Body of pancreas (tissue), 4 donors: ENCODE data around the gene ZMPSTE24. TPM values are rescaled to one million over a fixed set of nuclear protein-coding genes. Genes with fewer than 3 reads are reported as not detected.
"Not testable (repeated sequence)": the region's sequence is repeated elsewhere in the genome, so short reads cannot be mapped to it uniquely, and the experiment has no call there.

Experiments
- ATAC-seq: fragments of 150-250 bp; one replicate; pipeline ENCODE4 v1.9.1; 2016
- DNase-seq, 4 donors: peaks; one replicate each; pipeline ENCODE4 v3.0.0-alpha.2; 2019
- H3K27ac ChIP-seq, 4 donors: fragments of 200-600 bp; sonication (generic); 1 replicate in 3 of 4; 2 replicates in 1 of 4; pipeline versions ENCODE4 v1.5.1 to v1.6.1; 2016 to 2019; ENCODE audit warnings: mild to moderate bottlenecking in 1 of 4, mixed read lengths in 1 of 4, moderate library complexity in 1 of 4
- H3K27me3 ChIP-seq, 2 donors: fragments of 200-600 bp; sonication (generic); one replicate each; pipeline ENCODE4 v1.6.0; 2016; ENCODE audit warnings: mild to moderate bottlenecking in 1 of 2
- H3K36me3 ChIP-seq, 2 donors: fragments of 200-600 bp; sonication (generic); replicated peaks in 1 of 2; 2 replicates each; pipeline ENCODE4 v1.5.1; 2016; ENCODE audit warnings: low read depth in 2 of 2; ENCODE audit not compliant: insufficient read depth in 1 of 2
- H3K4me1 ChIP-seq: fragments of 200-600 bp; sonication (generic); one replicate; pipeline ENCODE4 v1.6.0; 2016
- H3K4me3 ChIP-seq, 2 donors: fragments of 200-600 bp; sonication (generic); 1 replicate in 1 of 2; 2 replicates in 1 of 2; pipeline ENCODE4 v1.5.1; 2016 to 2019
- H3K9me3 ChIP-seq, 3 donors: fragments of 200-600 bp; sonication (generic); 1 replicate in 2 of 3; 2 replicates in 1 of 3; pipeline ENCODE4 v1.5.1; 2016
- CTCF ChIP-seq, 7 experiments: fragments of 450-650 bp in 4 of 7; fragments of 200-600 bp in 3 of 7; sonication (generic) in 3 of 7; IDR thresholded peaks; one replicate each; pipeline ENCODE4 v1.5.1; 2016 to 2019; ENCODE audit warnings: antibody characterized with exemption in 7 of 7
- POLR2A ChIP-seq, 3 donors: fragments of 450-650 bp; IDR thresholded peaks; one replicate each; pipeline ENCODE4 v1.6.1; 2016; ENCODE audit warnings: antibody characterized with exemption in 3 of 3, mild to moderate bottlenecking in 2 of 3
- WGBS, 2 donors: methylation state at CpG; one replicate each; pipeline ENCODE4 v1.1.5; 2017; 5-methylcytosine and 5-hydroxymethylcytosine counted together
- intact Hi-C: fragments of 100-400 bp; cut with DNase I; formaldehyde crosslinking; loops from one replicate; pipeline ENCODE4 v1.15.1; 2023
- total RNA-seq, 2 donors: library from RNA; depleted of rRNA; stranded (reverse); fragments of >200 nt; gene quantifications; one replicate each; pipeline ENCODE4 v1.1.0, GENCODE V29; 2016

Gene ZMPSTE24
- 10 to 100 TPM; 20.8 to 25.7 TPM for total RNA-seq

DNA sequence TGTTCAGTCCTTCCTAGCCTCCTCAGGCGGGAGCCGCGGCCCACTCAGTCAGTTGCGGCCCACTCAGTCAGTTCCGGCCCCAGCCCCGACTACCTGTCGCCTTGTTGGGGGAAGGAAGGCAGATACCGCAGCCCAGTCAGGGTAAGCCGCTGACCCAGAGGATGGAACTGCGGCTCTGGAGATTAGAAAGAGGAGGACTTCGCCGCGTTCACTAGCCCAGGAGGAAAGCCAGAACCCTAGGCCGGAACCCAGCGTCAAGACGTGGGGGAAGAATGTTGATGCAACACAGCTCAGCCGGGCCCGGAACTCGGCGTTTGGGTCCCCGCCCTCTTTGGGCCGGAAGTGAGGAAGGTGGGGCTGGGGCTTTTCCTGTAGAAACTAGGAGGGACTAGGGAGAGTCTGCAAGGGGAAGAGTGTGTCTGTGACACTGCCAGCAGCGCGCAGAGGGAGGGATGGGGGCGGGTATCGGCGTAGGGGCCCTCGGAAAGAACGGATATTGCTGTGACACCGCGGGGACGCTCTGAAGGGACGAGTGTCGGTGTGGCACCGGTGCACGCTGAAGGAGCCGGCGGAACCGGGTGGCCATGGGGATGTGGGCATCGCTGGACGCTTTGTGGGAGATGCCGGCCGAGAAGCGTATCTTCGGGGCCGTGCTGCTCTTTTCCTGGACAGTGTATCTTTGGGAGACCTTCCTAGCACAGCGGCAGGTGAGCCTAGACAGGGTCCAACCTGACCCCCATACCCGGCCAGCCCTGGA lies at the start of gene ZMPSTE24:
ZMPSTE24 (plus strand) TSS at position 549 of the 757 bp plus-strand sequence; CDS start at position 585, 36 bp downstream.
- Histone ChIP-seq H3K9me3 (no peaks in the 10 kb centered on the region), H3K36me3 (peaks cover 0 to 4% of the 10 kb centered on the region in 2 donors), H3K27ac (peak within 1 kb of the TSS; percentile 89 to 97 (median 96)), H3K27me3 (no peaks in the 10 kb centered on the region), H3K4me1 (peaks cover 19% of the 10 kb centered on the region), H3K4me3 (peak within 1 kb of the TSS; percentile 54 to 95)
- 0 to 1% methylated on average over 31 to 48 of the region's 48 CpGs for WGBS, 2 donors
- peak; percentile 95 to 98 (median 96) for DNase-seq
- ATAC-seq = peak; percentile 99
- TF ChIP-seq CTCF (IDR thresholded peaks at IDR 0.05) (peak in 1 of 7 experiments; percentile 1), POLR2A (IDR thresholded peaks at IDR 0.05) (peak; percentile 27 to 83 (median 72))
- intact Hi-C loops = no loop called here

- Histone ChIP-seq H3K27ac (no peak overlapping the region), H3K4me3 (no peak overlapping the region), H3K36me3 (no peaks in the 10 kb centered on the region), H3K9me3 (no peaks in the 10 kb centered on the region), H3K27me3 (no peaks in the 10 kb centered on the region), H3K4me1 (no peaks in the 10 kb centered on the region)
- ATAC-seq = no peak
- TF ChIP-seq CTCF (IDR thresholded peaks at IDR 0.05) (no peak), POLR2A (IDR thresholded peaks at IDR 0.05) (no peak)
- intact Hi-C loops = no loop called here
- DNase-seq = no peak
- 84 to 85% methylated on average over 3 of the region's 3 CpGs for WGBS, 2 donors
Observed at GRCh38 chr1:40210511-40211204, 47.4 kb upstream of the ZMPSTE24 start.

- Histone ChIP-seq H3K36me3 (peaks cover 0 to 2% of the 10 kb centered on the region in 2 donors), H3K27ac (no peak overlapping the region), H3K4me3 (no peak overlapping the region), H3K9me3 (no peaks in the 10 kb centered on the region), H3K27me3 (no peaks in the 10 kb centered on the region), H3K4me1 (no peaks in the 10 kb centered on the region)
- DNase-seq = no peak
- intact Hi-C loops = no loop called here
- ATAC-seq = no peak
- TF ChIP-seq CTCF (IDR thresholded peaks at IDR 0.05) (no peak), POLR2A (IDR thresholded peaks at IDR 0.05) (no peak)
- 95 to 99% methylated on average over 5 of the region's 5 CpGs for WGBS, 2 donors
Observed at GRCh38 chr1:40218333-40218732, 39.7 kb upstream of the ZMPSTE24 start.

GRCh38 chr1:40221471-40221905 lies 36.5 kb upstream of the ZMPSTE24 start:
- WGBS, 2 donors = 95 to 97% methylated on average over 18 of the region's 18 CpGs
- H3K4me1 ChIP-seq, H3K27me3 ChIP-seq, ATAC-seq, H3K36me3 ChIP-seq, H3K9me3 ChIP-seq, DNase-seq, H3K4me3 ChIP-seq, H3K27ac ChIP-seq, intact Hi-C loops: not testable (repeated sequence)

DNA sequence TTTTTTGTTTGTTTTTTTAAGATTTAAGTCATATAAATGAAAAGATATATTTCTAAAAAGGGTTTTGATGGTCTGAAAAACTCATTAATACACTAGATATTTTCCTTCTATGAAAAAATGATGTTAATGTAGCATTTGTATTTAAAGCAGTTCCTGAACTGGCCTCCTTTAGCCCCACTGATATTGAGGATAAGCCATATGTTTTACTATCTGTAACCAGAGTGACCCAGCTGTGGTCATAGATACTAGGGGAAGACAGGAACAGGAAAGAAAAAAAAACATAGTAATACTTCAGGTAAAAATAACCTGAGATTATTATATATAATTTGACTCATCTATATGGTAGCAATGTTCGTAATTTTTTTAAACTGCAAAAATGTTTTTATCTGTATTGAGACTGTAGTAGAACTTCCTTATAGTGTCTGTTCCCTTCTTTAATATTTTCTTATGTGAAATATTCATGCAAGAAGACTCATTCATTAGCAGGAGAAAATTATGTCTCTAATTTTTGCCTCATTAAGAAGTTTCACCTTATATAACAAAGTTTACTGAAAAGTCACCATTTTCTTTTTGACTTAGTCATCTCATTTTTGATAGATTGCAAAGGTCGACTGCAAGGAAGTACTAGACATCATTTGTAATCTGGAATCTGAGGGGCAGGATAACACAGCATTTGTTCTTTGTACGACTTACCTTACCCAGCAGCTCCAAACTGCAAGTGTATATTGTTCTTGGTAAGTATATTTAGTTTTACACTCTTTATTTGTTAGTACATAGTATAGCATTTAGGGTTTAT lies 35.9 kb upstream of the ZMPSTE24 start:
- 71 to 77% methylated on average over 3 of the region's 3 CpGs for WGBS, 2 donors
- Histone ChIP-seq H3K27me3 (no peaks in the 10 kb centered on the region), H3K27ac (no peak overlapping the region), H3K4me3 (no peak overlapping the region), H3K4me1 (no peaks in the 10 kb centered on the region), H3K36me3 (peaks cover 0 to 2% of the 10 kb centered on the region in 2 donors), H3K9me3 (no peaks in the 10 kb centered on the region)
- DNase-seq = no peak
- no peak for ATAC-seq
- intact Hi-C loops = no loop called here
- TF ChIP-seq POLR2A (IDR thresholded peaks at IDR 0.05) = no peak
- no peak for TF ChIP-seq CTCF (IDR thresholded peaks at IDR 0.05)
